Measurements from ENCODE around the gene NPLOC4. TPM values are rescaled to one million over a fixed set of nuclear protein-coding genes. Genes with fewer than 3 reads are reported as not detected.

The NPLOC4 gene
- total and polyA plus RNA-seq, 2 of the 13 experiments (the other 11 are each of a cell fraction or from before 2014, with no cell fraction given): 57.0 to 97.0 TPM

DNA sequence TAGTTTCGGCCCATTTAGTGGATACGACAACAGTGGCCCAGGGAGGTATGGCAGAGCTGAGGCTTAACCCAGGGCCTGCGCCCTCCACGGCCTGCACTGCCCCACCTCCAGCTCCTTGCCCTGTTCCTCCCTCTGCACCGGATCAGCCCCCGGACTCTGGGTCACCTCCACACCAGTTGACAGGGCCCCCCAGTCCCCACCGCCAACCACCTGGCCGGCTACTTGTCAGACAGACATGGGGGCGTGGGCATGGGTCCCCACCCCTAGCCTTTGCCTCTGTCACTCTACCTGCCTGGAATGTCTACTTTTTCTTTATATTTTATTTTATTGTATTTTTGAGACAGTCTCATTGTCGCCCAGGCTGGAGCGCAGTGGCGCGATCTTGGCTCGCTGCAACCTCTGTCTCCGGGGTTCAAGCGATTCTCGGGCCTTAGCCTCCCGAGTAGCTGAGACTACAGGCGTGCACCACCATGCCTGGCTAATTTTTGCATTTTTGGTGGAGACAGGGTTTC is 121.3 kb downstream of the NPLOC4 start (continued):
- TF ChIP-seq, protein P1, sequence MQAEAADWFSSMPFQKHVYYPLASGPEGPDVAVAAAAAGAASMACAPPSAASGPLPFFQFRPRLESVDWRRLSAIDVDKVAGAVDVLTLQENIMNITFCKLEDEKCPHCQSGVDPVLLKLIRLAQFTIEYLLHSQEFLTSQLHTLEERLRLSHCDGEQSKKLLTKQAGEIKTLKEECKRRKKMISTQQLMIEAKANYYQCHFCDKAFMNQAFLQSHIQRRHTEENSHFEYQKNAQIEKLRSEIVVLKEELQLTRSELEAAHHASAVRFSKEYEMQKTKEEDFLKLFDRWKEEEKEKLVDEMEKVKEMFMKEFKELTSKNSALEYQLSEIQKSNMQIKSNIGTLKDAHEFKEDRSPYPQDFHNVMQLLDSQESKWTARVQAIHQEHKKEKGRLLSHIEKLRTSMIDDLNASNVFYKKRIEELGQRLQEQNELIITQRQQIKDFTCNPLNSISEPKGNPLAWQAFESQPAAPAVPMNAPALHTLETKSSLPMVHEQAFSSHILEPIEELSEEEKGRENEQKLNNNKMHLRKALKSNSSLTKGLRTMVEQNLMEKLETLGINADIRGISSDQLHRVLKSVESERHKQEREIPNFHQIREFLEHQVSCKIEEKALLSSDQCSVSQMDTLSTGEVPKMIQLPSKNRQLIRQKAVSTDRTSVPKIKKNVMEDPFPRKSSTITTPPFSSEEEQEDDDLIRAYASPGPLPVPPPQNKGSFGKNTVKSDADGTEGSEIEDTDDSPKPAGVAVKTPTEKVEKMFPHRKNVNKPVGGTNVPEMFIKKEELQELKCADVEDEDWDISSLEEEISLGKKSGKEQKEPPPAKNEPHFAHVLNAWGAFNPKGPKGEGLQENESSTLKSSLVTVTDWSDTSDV (CRISPR knock-in tag; IDR thresholded peaks at IDR 0.05): 0 out of 2 replicates have a peak, but pooled peaks have one; percentile 14
- TF ChIP-seq ZNF644 (CRISPR knock-in tag; IDR thresholded peaks at IDR 0.05; ENCODE audit: low read depth) (no peak), XRCC5 (optimal IDR thresholded peaks at IDR 0.05; ENCODE audit: low read length) (no peak), GATAD1 (CRISPR knock-in tag; IDR thresholded peaks at IDR 0.05) (no peak)

DNA sequence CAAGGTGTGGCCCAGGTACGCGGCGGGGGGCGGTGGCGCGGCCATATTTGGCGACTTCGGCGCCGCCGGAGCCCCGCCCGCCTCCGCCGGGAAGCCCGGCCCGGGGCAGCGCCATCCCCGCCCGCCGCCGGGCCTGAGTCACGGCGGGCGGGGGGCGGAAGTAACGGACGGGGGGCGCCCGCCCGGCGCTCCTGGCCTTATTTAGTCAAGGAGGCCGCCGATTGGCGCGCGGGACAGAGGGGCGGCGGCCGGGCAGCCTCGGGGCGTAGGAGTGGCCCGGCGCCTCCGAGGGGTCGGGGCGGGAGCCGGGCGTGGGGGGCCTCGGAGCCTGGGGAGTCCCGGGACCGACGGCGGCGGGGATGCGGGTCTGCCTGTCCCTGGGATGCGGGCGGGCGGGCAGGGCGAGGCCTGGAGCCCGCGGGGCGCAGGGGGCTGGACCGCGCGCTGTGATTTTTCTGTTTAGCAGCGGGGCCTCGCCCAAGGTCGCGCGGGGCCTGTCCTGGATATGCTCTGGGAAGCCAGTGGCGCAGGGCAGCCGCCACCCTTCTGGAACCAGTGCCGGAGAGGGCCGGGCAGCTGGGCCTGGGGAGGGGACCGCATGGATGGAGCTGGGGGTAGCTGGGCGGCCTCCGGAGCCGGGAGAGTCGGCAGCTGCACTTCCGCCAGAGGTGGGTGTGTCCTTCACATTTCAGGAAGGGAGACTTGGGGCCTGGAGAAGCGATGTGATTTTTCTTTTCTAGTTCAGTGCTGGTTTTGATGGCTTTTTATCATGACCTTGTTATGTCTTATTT is 122.0 kb downstream of the NPLOC4 start:
- Histone ChIP-seq H3K9me3 (ENCODE audit: low read length) (no peaks in the 10 kb centered on the region), H3K36me3 (replicated peaks in 1 of 2; ENCODE audit: control insufficient read depth in 1 of 2, insufficient read depth in 2 of 2, low read length in 2 of 2) (peaks cover 14 to 22% of the 10 kb centered on the region in 2 experiments), H2AFZ (ENCODE audit: low read length) (no peak overlapping the region), H3K79me2 (ENCODE audit: insufficient read depth, low read length) (peaks cover 26% of the 10 kb centered on the region), H3K4me3 (replicated peaks in 1 of 3; ENCODE audit: insufficient read depth in 1 of 3, low read depth in 2 of 3, low read length in 3 of 3) (peak overlapping the region; percentile 54 to 88 (median 75)), H3K4me1 (ENCODE audit: insufficient read depth, low read length) (peaks cover 55% of the 10 kb centered on the region), H4K20me1 (ENCODE audit: insufficient read depth, low read length) (peaks cover 24% of the 10 kb centered on the region), H3K27me3 (ENCODE audit: control insufficient read depth in 1 of 2, insufficient read depth in 2 of 2, low read length in 2 of 2) (peaks cover 0 to 4% of the 10 kb centered on the region in 2 experiments; a peak in 1 of 5 replicates), H3K9ac (ENCODE audit: insufficient read depth, low read depth, low read length) (peak overlapping the region; percentile 99), H3K27ac (ENCODE audit: extremely low read length, insufficient read depth, low read length) (peak overlapping the region; percentile 86), H3K4me2 (ENCODE audit: low read depth, low read length) (peak overlapping the region; percentile 97)
- POLR2A ChIA-PET: interaction anchor here (0.5 to 4.3 kb wide), 10 partner anchors 7 to 276 kb away, joined by 3 to 27 read pairs (median 3); partner anchors contain the start of genes BAHCC1, FAAP100, NDUFAF8 and TEPSIN
- intact Hi-C loops (cut with micrococcal nuclease; ENCODE audit: unreplicated experiment) (loop anchor here (10.0 kb wide), 1 partner anchor 120 kb away; the partner anchor contains the start of gene BAHCC1), in situ Hi-C loops (cut with HindIII; ENCODE audit: extremely low pct_ligation_motif_present, low pct_unique_long_range_greater_than_20kb) (no loop called here)
- FAIRE-seq (no peak), DNase-seq (ENCODE audit: low spot score) (peak; percentile 73), ATAC-seq (peak; percentile 19)
- WGBS (ENCODE audit: low lambda C conversion rate): 4% methylated on average over 10 of the region's 82 CpGs
- BruUV-seq (replicated peaks): TSS peak; percentile 56
- CTCF ChIA-PET (ENCODE audit: low intra/inter-chr PET ratio, low total read pairs): no interaction called here
- TF ChIP-seq, protein P2, sequence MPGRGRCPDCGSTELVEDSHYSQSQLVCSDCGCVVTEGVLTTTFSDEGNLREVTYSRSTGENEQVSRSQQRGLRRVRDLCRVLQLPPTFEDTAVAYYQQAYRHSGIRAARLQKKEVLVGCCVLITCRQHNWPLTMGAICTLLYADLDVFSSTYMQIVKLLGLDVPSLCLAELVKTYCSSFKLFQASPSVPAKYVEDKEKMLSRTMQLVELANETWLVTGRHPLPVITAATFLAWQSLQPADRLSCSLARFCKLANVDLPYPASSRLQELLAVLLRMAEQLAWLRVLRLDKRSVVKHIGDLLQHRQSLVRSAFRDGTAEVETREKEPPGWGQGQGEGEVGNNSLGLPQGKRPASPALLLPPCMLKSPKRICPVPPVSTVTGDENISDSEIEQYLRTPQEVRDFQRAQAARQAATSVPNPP (CRISPR knock-in tag; IDR thresholded peaks at IDR 0.05): no peak
- TF ChIP-seq AGO1 (IDR thresholded peaks at IDR 0.05; ENCODE audit: low read depth, low read length, poor library complexity, severe bottlenecking) (no peak), ZSCAN9 (CRISPR knock-in tag; IDR thresholded peaks at IDR 0.05; ENCODE audit: borderline replicate concordance) (no peak), ZNF333 (CRISPR knock-in tag; IDR thresholded peaks at IDR 0.05; ENCODE audit: borderline replicate concordance) (no peak; the same call in 1 of the 2 replicates), ARNT (IDR thresholded peaks at IDR 0.05) (no peak), GATAD1 (CRISPR knock-in tag; IDR thresholded peaks at IDR 0.05) (0 out of 2 replicates have a peak, but pooled peaks have one; percentile 53), ZNF12 (CRISPR knock-in tag; IDR thresholded peaks at IDR 0.05) (no peak), ZNF674 (CRISPR knock-in tag; IDR thresholded peaks at IDR 0.05; ENCODE audit: low read depth) (no peak), ZNF225 (CRISPR knock-in tag; IDR thresholded peaks at IDR 0.05) (no peak), SATB2 (CRISPR knock-in tag; IDR thresholded peaks at IDR 0.05) (no peak), SALL2 (CRISPR knock-in tag; IDR thresholded peaks at IDR 0.05) (no peak)
- TF ChIP-seq, protein P3, sequence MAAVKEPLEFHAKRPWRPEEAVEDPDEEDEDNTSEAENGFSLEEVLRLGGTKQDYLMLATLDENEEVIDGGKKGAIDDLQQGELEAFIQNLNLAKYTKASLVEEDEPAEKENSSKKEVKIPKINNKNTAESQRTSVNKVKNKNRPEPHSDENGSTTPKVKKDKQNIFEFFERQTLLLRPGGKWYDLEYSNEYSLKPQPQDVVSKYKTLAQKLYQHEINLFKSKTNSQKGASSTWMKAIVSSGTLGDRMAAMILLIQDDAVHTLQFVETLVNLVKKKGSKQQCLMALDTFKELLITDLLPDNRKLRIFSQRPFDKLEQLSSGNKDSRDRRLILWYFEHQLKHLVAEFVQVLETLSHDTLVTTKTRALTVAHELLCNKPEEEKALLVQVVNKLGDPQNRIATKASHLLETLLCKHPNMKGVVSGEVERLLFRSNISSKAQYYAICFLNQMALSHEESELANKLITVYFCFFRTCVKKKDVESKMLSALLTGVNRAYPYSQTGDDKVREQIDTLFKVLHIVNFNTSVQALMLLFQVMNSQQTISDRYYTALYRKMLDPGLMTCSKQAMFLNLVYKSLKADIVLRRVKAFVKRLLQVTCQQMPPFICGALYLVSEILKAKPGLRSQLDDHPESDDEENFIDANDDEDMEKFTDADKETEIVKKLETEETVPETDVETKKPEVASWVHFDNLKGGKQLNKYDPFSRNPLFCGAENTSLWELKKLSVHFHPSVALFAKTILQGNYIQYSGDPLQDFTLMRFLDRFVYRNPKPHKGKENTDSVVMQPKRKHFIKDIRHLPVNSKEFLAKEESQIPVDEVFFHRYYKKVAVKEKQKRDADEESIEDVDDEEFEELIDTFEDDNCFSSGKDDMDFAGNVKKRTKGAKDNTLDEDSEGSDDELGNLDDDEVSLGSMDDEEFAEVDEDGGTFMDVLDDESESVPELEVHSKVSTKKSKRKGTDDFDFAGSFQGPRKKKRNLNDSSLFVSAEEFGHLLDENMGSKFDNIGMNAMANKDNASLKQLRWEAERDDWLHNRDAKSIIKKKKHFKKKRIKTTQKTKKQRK (IDR thresholded peaks at IDR 0.05; ENCODE audit: low read length): no peak

All from HepG2 (cell line).